ENCODE data around the gene VPS50.

GRCh38 chr7:93212881-93213280 is 19.3 kb upstream of the VPS50 start:
- TF ChIP-seq TEAD4 (IDR thresholded peaks at IDR 0.05): no peak
- TF ChIP-seq REST (IDR thresholded peaks at IDR 0.05; ENCODE audit: low read depth): no peak
- TF ChIP-seq MAX (IDR thresholded peaks at IDR 0.05): no peak
- no peak for TF ChIP-seq TAF1 (IDR thresholded peaks at IDR 0.05; ENCODE audit: low read depth)
- no peak for TF ChIP-seq YY1 (IDR thresholded peaks at IDR 0.05; ENCODE audit: low read depth)
- TF ChIP-seq CEBPB (IDR thresholded peaks at IDR 0.05): no peak
- TF ChIP-seq CREB1 (IDR thresholded peaks at IDR 0.05; ENCODE audit: low read depth): no peak
- TF ChIP-seq EGR1 (IDR thresholded peaks at IDR 0.05): no peak
